ENCODE results near the gene LONP2. TPM values are rescaled to one million over a fixed set of nuclear protein-coding genes. Genes with fewer than 3 reads are reported as not detected.

Gene LONP2
- total RNA-seq, 5 donors from 2014 or later (not counting 1 experiment from before 2014, with no cell fraction given) = 69.9 to 92.9 (median 84.7) TPM

- POLR2A ChIA-PET = no interaction called here
- H3K36me3 ChIP-seq (ENCODE audit: control insufficient read depth in 2 of 2, extremely low read depth in 1 of 2, insufficient read depth in 1 of 2, low read length in 1 of 2) = peaks cover 0 to 26% of the 10 kb centered on the region in 2 donors
- WGBS (ENCODE audit: insufficient coverage) = no CpG with 5 or more reads among the region's 2 CpGs
- H3K9me3 Mint-ChIP-seq = no peaks in the 10 kb centered on the region
- H3K27ac Mint-ChIP-seq = peak overlapping the region; percentile 13 to 56
- H3K27ac ChIP-seq (ENCODE audit: low read length) = no peak overlapping the region
- ATAC-seq (replicated peaks in 1 of 4) = no peak
- H3K9me3 ChIP-seq = no peaks in the 10 kb centered on the region
- H3K4me3 ChIP-seq (ENCODE audit: control insufficient read depth in 1 of 2, extremely low read depth in 1 of 2, low read length in 1 of 2) = no peak overlapping the region
- H3K27me3 ChIP-seq (replicated peaks in 1 of 2; ENCODE audit: control insufficient read depth in 2 of 2, extremely low read depth in 1 of 2, insufficient read depth in 2 of 2, low read length in 1 of 2) = no peaks in the 10 kb centered on the region
- no peaks in the 10 kb centered on the region for H3K4me1 ChIP-seq (ENCODE audit: control insufficient read depth in 1 of 2, extremely low read depth in 1 of 2, insufficient read depth in 2 of 2, low read length in 2 of 2)
- peaks cover 42% of the 10 kb centered on the region for H3K36me3 Mint-ChIP-seq
- peaks cover 18 to 21% (median 20%) of the 10 kb centered on the region in 3 donors for H3K4me1 Mint-ChIP-seq
- H3K27me3 Mint-ChIP-seq = no peaks in the 10 kb centered on the region
- H3K4me3 Mint-ChIP-seq = no peak overlapping the region
- DNase-seq = no peak
- CTCF ChIA-PET = no interaction called here
These were observed 86.2 kb downstream of the LONP2 start for GRCh38 chr16:48330189-48330840.

DNA sequence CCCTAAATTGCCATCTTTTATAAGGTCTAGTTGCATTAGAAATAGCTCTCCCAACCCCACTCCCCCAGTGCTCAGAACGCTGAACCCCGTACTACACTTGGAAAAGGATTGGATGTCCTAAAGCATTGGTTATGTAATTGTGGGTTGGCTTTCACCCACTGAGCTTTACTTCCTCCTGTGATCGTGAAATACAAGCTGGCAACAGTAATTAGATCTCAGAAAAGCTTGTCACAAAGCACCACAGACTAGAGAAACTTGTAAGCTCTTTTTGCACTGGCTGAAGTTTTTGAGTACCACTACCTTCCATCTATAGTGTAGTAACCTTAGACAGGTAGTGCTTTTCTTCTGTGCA, 86.7 kb downstream of the LONP2 start:
- no peaks in the 10 kb centered on the region for H3K9me3 ChIP-seq
- no peaks in the 10 kb centered on the region for H3K4me1 ChIP-seq (ENCODE audit: control insufficient read depth in 1 of 2, extremely low read depth in 1 of 2, insufficient read depth in 2 of 2, low read length in 2 of 2)
- ATAC-seq (replicated peaks in 1 of 4) (no peak), DNase-seq (no peak)
- WGBS (ENCODE audit: insufficient coverage) = no CpG with 5 or more reads among the region's 3 CpGs
- Mint-ChIP-seq H3K4me1 (peaks cover 18 to 21% (median 20%) of the 10 kb centered on the region in 3 donors), H3K27me3 (no peaks in the 10 kb centered on the region), H3K9me3 (no peaks in the 10 kb centered on the region), H3K4me3 (no peak overlapping the region), H3K27ac (peak overlapping the region in 1 of 2 donors; percentile 56), H3K36me3 (peaks cover 44% of the 10 kb centered on the region)
- no peak overlapping the region for H3K27ac ChIP-seq (ENCODE audit: low read length)
- H3K4me3 ChIP-seq (ENCODE audit: control insufficient read depth in 1 of 2, extremely low read depth in 1 of 2, low read length in 1 of 2) = no peak overlapping the region
- H3K27me3 ChIP-seq (replicated peaks in 1 of 2; ENCODE audit: control insufficient read depth in 2 of 2, extremely low read depth in 1 of 2, insufficient read depth in 2 of 2, low read length in 1 of 2) = no peaks in the 10 kb centered on the region
- ChIA-PET POLR2A (no interaction called here), CTCF (no interaction called here)
- H3K36me3 ChIP-seq (ENCODE audit: control insufficient read depth in 2 of 2, extremely low read depth in 1 of 2, insufficient read depth in 1 of 2, low read length in 1 of 2) = peaks cover 0 to 29% of the 10 kb centered on the region in 2 donors

DNA sequence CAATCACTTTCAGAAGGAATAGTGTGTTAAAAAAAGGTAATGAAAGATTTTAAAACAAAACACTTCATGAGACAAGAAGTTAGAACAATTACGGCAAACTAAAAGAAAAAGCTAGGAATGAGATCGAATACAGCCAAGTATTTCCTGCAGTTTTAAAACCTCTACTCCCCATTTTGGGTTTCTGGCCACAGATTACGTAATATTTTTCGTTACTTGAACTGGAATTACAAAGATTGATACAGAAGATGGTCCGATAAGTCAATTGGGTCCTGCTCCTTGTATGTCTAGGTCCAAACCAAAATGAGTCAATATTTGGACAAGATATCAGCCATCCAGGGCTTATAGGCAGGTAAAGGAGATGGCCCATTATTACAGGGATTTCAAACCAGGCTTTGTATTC, 88.9 kb downstream of the LONP2 start:
- H3K27ac ChIP-seq (ENCODE audit: low read length) = no peak overlapping the region
- ChIA-PET POLR2A (interaction anchor here in 1 of 2 donors (0.6 kb wide), 1 partner anchor 157 kb away, joined by 7 read pairs; no protein-coding TSS in a partner anchor), CTCF (interaction anchor here in 1 of 2 donors (0.6 kb wide), 1 partner anchor 22 kb away, joined by 5 read pairs; no protein-coding TSS in a partner anchor)
- H3K9me3 ChIP-seq = no peaks in the 10 kb centered on the region
- Mint-ChIP-seq H3K36me3 (peaks cover 52% of the 10 kb centered on the region), H3K27ac (no peak overlapping the region), H3K9me3 (no peaks in the 10 kb centered on the region), H3K4me1 (peaks cover 18 to 21% (median 19%) of the 10 kb centered on the region in 3 donors), H3K27me3 (no peaks in the 10 kb centered on the region), H3K4me3 (no peak overlapping the region)
- WGBS (ENCODE audit: insufficient coverage) = no CpG with 5 or more reads among the region's 5 CpGs
- peaks cover 6 to 40% of the 10 kb centered on the region in 2 donors for H3K36me3 ChIP-seq (ENCODE audit: control insufficient read depth in 2 of 2, extremely low read depth in 1 of 2, insufficient read depth in 1 of 2, low read length in 1 of 2)
- ATAC-seq (replicated peaks in 1 of 4) (no peak), DNase-seq (no peak)
- no peaks in the 10 kb centered on the region for H3K27me3 ChIP-seq (replicated peaks in 1 of 2; ENCODE audit: control insufficient read depth in 2 of 2, extremely low read depth in 1 of 2, insufficient read depth in 2 of 2, low read length in 1 of 2)
- H3K4me1 ChIP-seq (ENCODE audit: control insufficient read depth in 1 of 2, extremely low read depth in 1 of 2, insufficient read depth in 2 of 2, low read length in 2 of 2) = no peaks in the 10 kb centered on the region
- no peak overlapping the region for H3K4me3 ChIP-seq (ENCODE audit: control insufficient read depth in 1 of 2, extremely low read depth in 1 of 2, low read length in 1 of 2)

DNA sequence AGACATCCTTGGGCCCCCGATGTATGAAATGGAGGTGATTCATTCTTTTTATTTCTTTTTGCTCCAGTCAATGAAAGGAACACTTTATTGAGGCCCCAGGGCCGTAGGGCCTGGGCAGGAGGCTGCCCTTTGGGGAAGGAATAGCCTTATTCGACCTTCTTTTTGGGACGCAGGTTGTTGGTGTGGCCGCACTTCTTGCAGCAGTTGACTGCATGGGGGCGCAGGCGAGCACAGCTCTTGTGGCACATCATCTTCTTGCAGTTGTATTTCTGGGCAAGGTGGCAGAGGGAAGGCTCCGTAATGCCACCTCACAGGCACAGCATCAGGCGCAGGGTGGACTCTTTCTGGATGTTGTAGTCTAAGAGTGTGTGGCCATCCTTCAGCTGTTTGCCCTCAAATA, 90.2 kb downstream of the LONP2 start:
- H3K4me3 ChIP-seq (ENCODE audit: control insufficient read depth in 1 of 2, extremely low read depth in 1 of 2, low read length in 1 of 2) = no peak overlapping the region
- no peaks in the 10 kb centered on the region for H3K4me1 ChIP-seq (ENCODE audit: control insufficient read depth in 1 of 2, extremely low read depth in 1 of 2, insufficient read depth in 2 of 2, low read length in 2 of 2)
- WGBS (ENCODE audit: insufficient coverage) = 98% methylated on average over 8 of the region's 9 CpGs
- H3K9me3 Mint-ChIP-seq = no peaks in the 10 kb centered on the region
- H3K9me3 ChIP-seq = no peaks in the 10 kb centered on the region
- no peak overlapping the region for H3K27ac Mint-ChIP-seq
- peaks cover 16 to 26% (median 19%) of the 10 kb centered on the region in 3 donors for H3K4me1 Mint-ChIP-seq
- no peaks in the 10 kb centered on the region for H3K27me3 ChIP-seq (replicated peaks in 1 of 2; ENCODE audit: control insufficient read depth in 2 of 2, extremely low read depth in 1 of 2, insufficient read depth in 2 of 2, low read length in 1 of 2)
- no peaks in the 10 kb centered on the region for H3K27me3 Mint-ChIP-seq
- ChIA-PET POLR2A (interaction anchor here in 1 of 2 donors (0.5 kb wide), 1 partner anchor 155 kb away, joined by 3 read pairs; no protein-coding TSS in a partner anchor), CTCF (no interaction called here)
- H3K4me3 Mint-ChIP-seq = no peak overlapping the region
- ATAC-seq (replicated peaks in 1 of 4) (no peak), DNase-seq (no peak)
- H3K36me3 ChIP-seq (ENCODE audit: control insufficient read depth in 2 of 2, extremely low read depth in 1 of 2, insufficient read depth in 1 of 2, low read length in 1 of 2) = peaks cover 6 to 42% of the 10 kb centered on the region in 2 donors
- H3K36me3 Mint-ChIP-seq = peaks cover 56% of the 10 kb centered on the region
- no peak overlapping the region for H3K27ac ChIP-seq (ENCODE audit: low read length)

DNA sequence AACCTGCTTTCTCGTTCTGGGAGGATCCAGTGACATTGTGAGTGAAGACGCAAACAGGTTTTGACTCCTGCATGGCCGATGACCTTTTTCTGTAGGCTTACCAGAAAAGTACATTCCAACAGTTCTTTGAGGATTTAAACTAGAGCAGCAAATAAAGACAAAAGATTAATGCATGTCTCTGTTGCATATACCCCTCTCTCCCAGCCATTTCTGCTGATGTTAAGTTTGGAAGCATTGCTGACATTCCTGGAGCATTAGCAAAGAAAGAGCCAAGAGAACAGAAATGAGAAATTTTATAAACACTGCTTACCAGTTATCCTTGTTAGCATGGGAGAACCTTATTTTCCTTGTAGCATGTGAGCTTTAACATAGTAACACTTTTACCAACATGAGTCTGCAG, 91.9 kb downstream of the LONP2 start:
- Histone ChIP-seq H3K27me3 (replicated peaks in 1 of 2; ENCODE audit: control insufficient read depth in 2 of 2, extremely low read depth in 1 of 2, insufficient read depth in 2 of 2, low read length in 1 of 2) (no peaks in the 10 kb centered on the region), H3K27ac (ENCODE audit: low read length) (no peak overlapping the region), H3K9me3 (no peaks in the 10 kb centered on the region), H3K36me3 (ENCODE audit: control insufficient read depth in 2 of 2, extremely low read depth in 1 of 2, insufficient read depth in 1 of 2, low read length in 1 of 2) (peaks cover 6 to 42% of the 10 kb centered on the region in 2 donors), H3K4me3 (ENCODE audit: control insufficient read depth in 1 of 2, extremely low read depth in 1 of 2, low read length in 1 of 2) (no peak overlapping the region), H3K4me1 (ENCODE audit: control insufficient read depth in 1 of 2, extremely low read depth in 1 of 2, insufficient read depth in 2 of 2, low read length in 2 of 2) (no peaks in the 10 kb centered on the region)
- no CpG with 5 or more reads among the region's 3 CpGs for WGBS (ENCODE audit: insufficient coverage)
- Mint-ChIP-seq H3K36me3 (peaks cover 61% of the 10 kb centered on the region), H3K27ac (peak overlapping the region in 1 of 2 donors; percentile 34), H3K4me1 (peaks cover 3 to 22% (median 3%) of the 10 kb centered on the region in 3 donors), H3K27me3 (no peaks in the 10 kb centered on the region), H3K9me3 (no peaks in the 10 kb centered on the region), H3K4me3 (no peak overlapping the region)
- ATAC-seq (replicated peaks in 1 of 4) = no peak
- ChIA-PET POLR2A (interaction anchor here in 1 of 2 donors (0.6 kb wide), 1 partner anchor 17 kb away, joined by 3 read pairs; no protein-coding TSS in a partner anchor), CTCF (no interaction called here)
- no peak for DNase-seq

- no peaks in the 10 kb centered on the region for H3K9me3 Mint-ChIP-seq
- H3K27ac Mint-ChIP-seq = peak overlapping the region; percentile 4 to 50
- no peak overlapping the region for H3K4me3 Mint-ChIP-seq
- Histone ChIP-seq H3K36me3 (ENCODE audit: control insufficient read depth in 2 of 2, extremely low read depth in 1 of 2, insufficient read depth in 1 of 2, low read length in 1 of 2) (peaks cover 6 to 37% of the 10 kb centered on the region in 2 donors), H3K4me3 (ENCODE audit: control insufficient read depth in 1 of 2, extremely low read depth in 1 of 2, low read length in 1 of 2) (no peak overlapping the region), H3K27ac (ENCODE audit: low read length) (no peak overlapping the region), H3K4me1 (ENCODE audit: control insufficient read depth in 1 of 2, extremely low read depth in 1 of 2, insufficient read depth in 2 of 2, low read length in 2 of 2) (no peaks in the 10 kb centered on the region), H3K27me3 (replicated peaks in 1 of 2; ENCODE audit: control insufficient read depth in 2 of 2, extremely low read depth in 1 of 2, insufficient read depth in 2 of 2, low read length in 1 of 2) (no peaks in the 10 kb centered on the region), H3K9me3 (no peaks in the 10 kb centered on the region)
- CTCF ChIA-PET = interaction anchor here in 1 of 2 donors (1.0 kb wide), 1 partner anchor 13 kb away, joined by 3 read pairs; no protein-coding TSS in a partner anchor
- DNase-seq (no peak), ATAC-seq (replicated peaks in 1 of 4) (no peak)
- peaks cover 56% of the 10 kb centered on the region for H3K36me3 Mint-ChIP-seq
- H3K27me3 Mint-ChIP-seq = no peaks in the 10 kb centered on the region
- peaks cover 0 to 23% (median 1%) of the 10 kb centered on the region in 3 donors for H3K4me1 Mint-ChIP-seq
- POLR2A ChIA-PET = no interaction called here
- WGBS (ENCODE audit: insufficient coverage) = no CpG with 5 or more reads among the region's 1 CpG
These were observed 96.0 kb downstream of the LONP2 start for GRCh38 chr16:48340054-48340453.
